ENCODE measurements around the gene PHACTR3.

DNA sequence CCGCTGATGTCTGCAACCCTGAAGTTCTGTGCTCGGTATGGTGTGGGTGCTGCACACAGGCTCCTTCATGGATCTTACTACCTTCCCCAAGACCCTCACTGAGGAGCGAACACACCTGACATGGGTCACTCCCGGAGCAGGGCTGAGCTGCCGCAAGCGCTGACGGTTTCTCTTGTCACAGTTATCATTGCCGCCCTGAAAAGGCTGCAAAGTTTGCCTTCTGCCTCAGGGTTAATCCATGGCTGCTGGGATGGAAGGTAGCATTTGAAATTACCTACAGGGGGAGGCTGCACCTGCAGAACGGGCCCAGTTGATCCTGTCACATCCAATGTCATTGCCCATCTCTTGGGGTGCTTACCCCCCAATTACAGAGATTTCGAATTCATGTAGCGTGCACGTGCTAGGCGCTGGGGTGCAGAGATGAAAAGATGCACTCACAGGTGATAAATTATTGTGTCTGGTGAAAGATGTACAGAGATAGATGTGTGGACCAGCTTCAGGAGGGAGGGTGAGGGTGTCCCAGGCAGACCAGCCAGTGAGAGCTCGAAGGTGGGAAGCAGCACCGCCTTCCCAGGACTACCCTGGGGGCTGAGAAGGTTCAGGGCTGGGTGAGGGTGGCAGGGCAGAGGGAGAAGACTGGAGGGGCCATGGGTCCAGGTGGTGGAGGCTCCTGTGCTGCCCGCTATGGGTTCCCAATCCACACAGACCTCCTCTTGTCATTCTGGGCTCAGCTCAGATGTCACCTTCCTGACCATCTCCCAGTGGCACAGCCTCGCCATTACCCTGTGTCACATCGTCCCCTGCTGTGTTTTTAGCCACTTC is 209.0 kb downstream of the PHACTR3 start:
- TF ChIP-seq, protein P1, sequence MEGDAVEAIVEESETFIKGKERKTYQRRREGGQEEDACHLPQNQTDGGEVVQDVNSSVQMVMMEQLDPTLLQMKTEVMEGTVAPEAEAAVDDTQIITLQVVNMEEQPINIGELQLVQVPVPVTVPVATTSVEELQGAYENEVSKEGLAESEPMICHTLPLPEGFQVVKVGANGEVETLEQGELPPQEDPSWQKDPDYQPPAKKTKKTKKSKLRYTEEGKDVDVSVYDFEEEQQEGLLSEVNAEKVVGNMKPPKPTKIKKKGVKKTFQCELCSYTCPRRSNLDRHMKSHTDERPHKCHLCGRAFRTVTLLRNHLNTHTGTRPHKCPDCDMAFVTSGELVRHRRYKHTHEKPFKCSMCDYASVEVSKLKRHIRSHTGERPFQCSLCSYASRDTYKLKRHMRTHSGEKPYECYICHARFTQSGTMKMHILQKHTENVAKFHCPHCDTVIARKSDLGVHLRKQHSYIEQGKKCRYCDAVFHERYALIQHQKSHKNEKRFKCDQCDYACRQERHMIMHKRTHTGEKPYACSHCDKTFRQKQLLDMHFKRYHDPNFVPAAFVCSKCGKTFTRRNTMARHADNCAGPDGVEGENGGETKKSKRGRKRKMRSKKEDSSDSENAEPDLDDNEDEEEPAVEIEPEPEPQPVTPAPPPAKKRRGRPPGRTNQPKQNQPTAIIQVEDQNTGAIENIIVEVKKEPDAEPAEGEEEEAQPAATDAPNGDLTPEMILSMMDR (IDR thresholded peaks at IDR 0.05): no peak
- TF ChIP-seq SREBF2 (IDR thresholded peaks at IDR 0.05): no peak
- no peak for TF ChIP-seq TFCP2L1 (CRISPR knock-in tag; IDR thresholded peaks at IDR 0.05)
- no peak for TF ChIP-seq CHD4 (IDR thresholded peaks at IDR 0.05; ENCODE audit: borderline replicate concordance)
- TF ChIP-seq POLR2AphosphoS2 (conservative IDR thresholded peaks at IDR 0.05; ENCODE audit: low read length): no peak
- TF ChIP-seq POLR2A (IDR thresholded peaks at IDR 0.05; ENCODE audit: low read length): no peak
- no peak for TF ChIP-seq HEYL (CRISPR knock-in tag; IDR thresholded peaks at IDR 0.05)

Measured in A549 (cell line).